ENCODE data around the gene C4B. TPM values are rescaled to one million over a fixed set of nuclear protein-coding genes. Genes with fewer than 3 reads are reported as not detected.
"Not testable (repeated sequence)": the region's sequence is repeated elsewhere in the genome, so short reads cannot be mapped to it uniquely, and the experiment has no call there.

C4B gene
- total RNA-seq, 1 experiment from 2014 or later = 2.6 TPM

- intact Hi-C loops (cut with micrococcal nuclease); H3K4me1 ChIP-seq (ENCODE audit: insufficient read depth, low read length); H3F3A ChIP-seq (ENCODE audit: low read length, unreplicated experiment); BruUV-seq (replicated peaks); CTCF ChIA-PET; H3K27ac ChIP-seq (ENCODE audit: low read length); H3K4me3 ChIP-seq (ENCODE audit: low read length); POLR2A ChIA-PET (ENCODE audit: unreplicated experiment); H3K36me3 ChIP-seq (ENCODE audit: low read depth, low read length); H4K20me1 ChIP-seq (ENCODE audit: low read length); H3K27me3 ChIP-seq (ENCODE audit: low read length); H3K9ac ChIP-seq (ENCODE audit: low read length); ATAC-seq; H3K9me3 ChIP-seq (ENCODE audit: low read length); DNase-seq; H2AFZ ChIP-seq (ENCODE audit: low read length); H3K9me2 ChIP-seq (replicated peaks; ENCODE audit: low read length); H3K4me2 ChIP-seq (ENCODE audit: low read length); H3K79me2 ChIP-seq (ENCODE audit: low read length): not testable (repeated sequence)
Measured at GRCh38 chr6:32009537-32009936, 5.1 kb upstream of the C4B start.

- H3K9ac ChIP-seq (ENCODE audit: low read length); DNase-seq; H3F3A ChIP-seq (ENCODE audit: low read length, unreplicated experiment); H3K4me3 ChIP-seq (ENCODE audit: low read length); intact Hi-C loops (cut with micrococcal nuclease); H3K9me2 ChIP-seq (replicated peaks; ENCODE audit: low read length); POLR2A ChIA-PET (ENCODE audit: unreplicated experiment); H3K9me3 ChIP-seq (ENCODE audit: low read length); H3K79me2 ChIP-seq (ENCODE audit: low read length); ATAC-seq; BruUV-seq (replicated peaks); H2AFZ ChIP-seq (ENCODE audit: low read length); CTCF ChIA-PET; H3K4me1 ChIP-seq (ENCODE audit: insufficient read depth, low read length); H3K27ac ChIP-seq (ENCODE audit: low read length); H3K36me3 ChIP-seq (ENCODE audit: low read depth, low read length); H4K20me1 ChIP-seq (ENCODE audit: low read length); H3K27me3 ChIP-seq (ENCODE audit: low read length); H3K4me2 ChIP-seq (ENCODE audit: low read length): not testable (repeated sequence)
Measured at GRCh38 chr6:32010856-32011530, 3.6 kb upstream of the C4B start.

- H3K4me2 ChIP-seq (ENCODE audit: low read length); BruUV-seq (replicated peaks); H3K9ac ChIP-seq (ENCODE audit: low read length); H3K36me3 ChIP-seq (ENCODE audit: low read depth, low read length); H4K20me1 ChIP-seq (ENCODE audit: low read length); H3F3A ChIP-seq (ENCODE audit: low read length, unreplicated experiment); intact Hi-C loops (cut with micrococcal nuclease); H3K27me3 ChIP-seq (ENCODE audit: low read length); POLR2A ChIA-PET (ENCODE audit: unreplicated experiment); H2AFZ ChIP-seq (ENCODE audit: low read length); H3K9me3 ChIP-seq (ENCODE audit: low read length); H3K79me2 ChIP-seq (ENCODE audit: low read length); CTCF ChIA-PET; H3K4me3 ChIP-seq (ENCODE audit: low read length); H3K27ac ChIP-seq (ENCODE audit: low read length); H3K4me1 ChIP-seq (ENCODE audit: insufficient read depth, low read length); ATAC-seq; H3K9me2 ChIP-seq (replicated peaks; ENCODE audit: low read length); DNase-seq: not testable (repeated sequence)
Measured at GRCh38 chr6:32012941-32013617, 1.5 kb upstream of the C4B start.

GRCh38 chr6:32013738-32014137 is 857 bp upstream of the C4B start:
- BruUV-seq (replicated peaks); intact Hi-C loops (cut with micrococcal nuclease); H3K4me2 ChIP-seq (ENCODE audit: low read length); H3K79me2 ChIP-seq (ENCODE audit: low read length); H2AFZ ChIP-seq (ENCODE audit: low read length); H3K36me3 ChIP-seq (ENCODE audit: low read depth, low read length); H4K20me1 ChIP-seq (ENCODE audit: low read length); ATAC-seq; H3K4me1 ChIP-seq (ENCODE audit: insufficient read depth, low read length); H3K9ac ChIP-seq (ENCODE audit: low read length); H3K4me3 ChIP-seq (ENCODE audit: low read length); H3K9me2 ChIP-seq (replicated peaks; ENCODE audit: low read length); H3K27ac ChIP-seq (ENCODE audit: low read length); H3K27me3 ChIP-seq (ENCODE audit: low read length); DNase-seq; POLR2A ChIA-PET (ENCODE audit: unreplicated experiment); H3K9me3 ChIP-seq (ENCODE audit: low read length); CTCF ChIA-PET; H3F3A ChIP-seq (ENCODE audit: low read length, unreplicated experiment): not testable (repeated sequence)

- BruUV-seq (replicated peaks); H3K27ac ChIP-seq (ENCODE audit: low read length); H3K27me3 ChIP-seq (ENCODE audit: low read length); H4K20me1 ChIP-seq (ENCODE audit: low read length); CTCF ChIA-PET; H3K4me1 ChIP-seq (ENCODE audit: insufficient read depth, low read length); H3K36me3 ChIP-seq (ENCODE audit: low read depth, low read length); DNase-seq; H3K9me3 ChIP-seq (ENCODE audit: low read length); H3K79me2 ChIP-seq (ENCODE audit: low read length); intact Hi-C loops (cut with micrococcal nuclease); POLR2A ChIA-PET (ENCODE audit: unreplicated experiment); H2AFZ ChIP-seq (ENCODE audit: low read length); H3F3A ChIP-seq (ENCODE audit: low read length, unreplicated experiment); H3K4me2 ChIP-seq (ENCODE audit: low read length); H3K9me2 ChIP-seq (replicated peaks; ENCODE audit: low read length); H3K4me3 ChIP-seq (ENCODE audit: low read length); H3K9ac ChIP-seq (ENCODE audit: low read length): not testable (repeated sequence)
- peak; percentile 42; the same call in 1 of the 2 replicates for ATAC-seq
Measured at GRCh38 chr6:32022100-32022499, 7.5 kb downstream of the C4B start.

- DNase-seq; H3K9me3 ChIP-seq (ENCODE audit: low read length); H2AFZ ChIP-seq (ENCODE audit: low read length); H3K27ac ChIP-seq (ENCODE audit: low read length); H4K20me1 ChIP-seq (ENCODE audit: low read length); intact Hi-C loops (cut with micrococcal nuclease); H3K9ac ChIP-seq (ENCODE audit: low read length); H3K4me2 ChIP-seq (ENCODE audit: low read length); H3K4me3 ChIP-seq (ENCODE audit: low read length); H3K36me3 ChIP-seq (ENCODE audit: low read depth, low read length); POLR2A ChIA-PET (ENCODE audit: unreplicated experiment); ATAC-seq; H3K9me2 ChIP-seq (replicated peaks; ENCODE audit: low read length); H3K79me2 ChIP-seq (ENCODE audit: low read length); H3K27me3 ChIP-seq (ENCODE audit: low read length); H3F3A ChIP-seq (ENCODE audit: low read length, unreplicated experiment); BruUV-seq (replicated peaks); H3K4me1 ChIP-seq (ENCODE audit: insufficient read depth, low read length); CTCF ChIA-PET: not testable (repeated sequence)
Measured at GRCh38 chr6:32028631-32029030, 14.0 kb downstream of the C4B start.

- H3K36me3 ChIP-seq (ENCODE audit: low read depth, low read length); H4K20me1 ChIP-seq (ENCODE audit: low read length); H3K27me3 ChIP-seq (ENCODE audit: low read length); H3K4me1 ChIP-seq (ENCODE audit: insufficient read depth, low read length); POLR2A ChIA-PET (ENCODE audit: unreplicated experiment); H3K9me3 ChIP-seq (ENCODE audit: low read length); BruUV-seq (replicated peaks); H3K9me2 ChIP-seq (replicated peaks; ENCODE audit: low read length); H3K79me2 ChIP-seq (ENCODE audit: low read length); H3K4me3 ChIP-seq (ENCODE audit: low read length); intact Hi-C loops (cut with micrococcal nuclease); H3F3A ChIP-seq (ENCODE audit: low read length, unreplicated experiment); CTCF ChIA-PET; H3K9ac ChIP-seq (ENCODE audit: low read length); H3K4me2 ChIP-seq (ENCODE audit: low read length); H3K27ac ChIP-seq (ENCODE audit: low read length); ATAC-seq; H2AFZ ChIP-seq (ENCODE audit: low read length); DNase-seq: not testable (repeated sequence)
Measured at GRCh38 chr6:32029553-32029952, 15.0 kb downstream of the C4B start.
